Measurements from ENCODE around the gene LRP1B.

DNA sequence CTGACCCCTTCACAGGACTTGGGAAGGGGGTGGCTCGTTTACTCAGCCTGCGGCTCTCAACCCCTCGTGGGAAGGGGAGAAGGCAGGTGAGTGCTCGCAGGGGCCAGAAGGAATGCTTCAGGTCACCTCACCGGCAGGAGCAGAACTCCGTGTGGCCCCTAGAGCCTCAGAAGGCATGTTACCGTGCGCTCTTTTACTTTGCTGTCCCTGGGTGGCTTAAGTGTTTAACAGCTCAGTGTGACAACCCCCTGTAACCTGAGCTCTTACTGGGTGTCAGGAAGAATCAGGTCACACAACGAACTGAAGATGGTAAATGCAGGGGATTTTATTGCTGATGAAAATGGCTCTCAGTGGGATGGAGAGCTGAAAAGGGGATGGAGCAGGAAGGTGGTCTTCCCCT lies 1235.4 kb downstream of the LRP1B start:
- TF ChIP-seq EZH2 (IDR thresholded peaks at IDR 0.05; ENCODE audit: borderline replicate concordance, low read length), result no peak
- TF ChIP-seq, protein P1, sequence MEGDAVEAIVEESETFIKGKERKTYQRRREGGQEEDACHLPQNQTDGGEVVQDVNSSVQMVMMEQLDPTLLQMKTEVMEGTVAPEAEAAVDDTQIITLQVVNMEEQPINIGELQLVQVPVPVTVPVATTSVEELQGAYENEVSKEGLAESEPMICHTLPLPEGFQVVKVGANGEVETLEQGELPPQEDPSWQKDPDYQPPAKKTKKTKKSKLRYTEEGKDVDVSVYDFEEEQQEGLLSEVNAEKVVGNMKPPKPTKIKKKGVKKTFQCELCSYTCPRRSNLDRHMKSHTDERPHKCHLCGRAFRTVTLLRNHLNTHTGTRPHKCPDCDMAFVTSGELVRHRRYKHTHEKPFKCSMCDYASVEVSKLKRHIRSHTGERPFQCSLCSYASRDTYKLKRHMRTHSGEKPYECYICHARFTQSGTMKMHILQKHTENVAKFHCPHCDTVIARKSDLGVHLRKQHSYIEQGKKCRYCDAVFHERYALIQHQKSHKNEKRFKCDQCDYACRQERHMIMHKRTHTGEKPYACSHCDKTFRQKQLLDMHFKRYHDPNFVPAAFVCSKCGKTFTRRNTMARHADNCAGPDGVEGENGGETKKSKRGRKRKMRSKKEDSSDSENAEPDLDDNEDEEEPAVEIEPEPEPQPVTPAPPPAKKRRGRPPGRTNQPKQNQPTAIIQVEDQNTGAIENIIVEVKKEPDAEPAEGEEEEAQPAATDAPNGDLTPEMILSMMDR (conservative IDR thresholded peaks at IDR 0.05 in 1 of 2, IDR thresholded peaks at IDR 0.05 in 1 of 2; ENCODE audit: extremely low read depth in 1 of 2, insufficient read depth in 1 of 2, low read depth in 1 of 2, low read length in 2 of 2), result no peak
